Fibroblast of lung (primary cell): ENCODE measurements around the gene PYGL.

Experiments
- EZH2 ChIP-seq: IDR thresholded peaks from 2 replicates; pipeline ENCODE4 v1.5.1; 2012; ENCODE audit warnings: low read length, control low read depth, mild to moderate bottlenecking; ENCODE audit errors: missing control alignments
- TF ChIP-seq, protein P1 (sequence below), 2 donors: IDR thresholded peaks in 1 of 2; conservative IDR thresholded peaks in 1 of 2; 1 replicate in 1 of 2; 2 replicates in 1 of 2; pipeline ENCODE4 v1.5.1; 2011 to 2012; ENCODE audit warnings: low read length in 2 of 2, control low read depth in 1 of 2, inconsistent platforms in 1 of 2, low read depth in 1 of 2, mild to moderate bottlenecking in 1 of 2

DNA sequence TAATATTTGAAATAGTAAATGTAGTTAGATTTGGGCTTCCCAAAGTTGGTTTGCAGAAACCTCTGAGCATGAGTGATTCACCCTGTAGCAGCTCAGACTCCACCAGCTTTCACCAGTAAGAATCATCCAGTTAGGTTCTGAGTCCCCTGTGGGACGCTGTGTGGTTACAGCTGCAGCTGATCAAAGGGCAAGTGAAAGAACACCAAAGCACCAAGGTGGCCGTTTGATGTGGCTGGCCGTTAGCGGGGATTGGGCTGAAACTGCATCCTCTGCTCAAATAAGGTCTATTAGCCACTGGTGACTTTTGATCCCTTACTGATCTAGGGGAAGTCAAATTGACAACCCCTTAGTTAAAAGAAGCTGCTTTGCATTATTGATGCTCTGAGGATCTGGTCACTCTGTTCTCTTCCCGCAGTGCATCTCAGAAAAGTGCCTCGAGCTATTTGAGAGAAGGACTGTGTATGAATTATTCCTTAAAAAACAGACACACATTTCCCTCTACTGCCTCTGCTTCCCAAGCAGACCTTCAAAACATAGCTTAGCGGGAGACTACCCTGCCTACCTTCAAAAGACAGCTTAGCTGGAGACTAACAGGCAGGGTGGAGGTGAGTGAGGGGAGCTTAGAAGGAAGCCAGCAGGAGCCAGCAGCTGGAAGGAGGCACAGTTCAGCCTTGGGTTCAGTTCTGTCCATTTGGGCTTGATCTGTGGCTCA, 68.8 kb downstream of the PYGL start:
- TF ChIP-seq, protein P1, sequence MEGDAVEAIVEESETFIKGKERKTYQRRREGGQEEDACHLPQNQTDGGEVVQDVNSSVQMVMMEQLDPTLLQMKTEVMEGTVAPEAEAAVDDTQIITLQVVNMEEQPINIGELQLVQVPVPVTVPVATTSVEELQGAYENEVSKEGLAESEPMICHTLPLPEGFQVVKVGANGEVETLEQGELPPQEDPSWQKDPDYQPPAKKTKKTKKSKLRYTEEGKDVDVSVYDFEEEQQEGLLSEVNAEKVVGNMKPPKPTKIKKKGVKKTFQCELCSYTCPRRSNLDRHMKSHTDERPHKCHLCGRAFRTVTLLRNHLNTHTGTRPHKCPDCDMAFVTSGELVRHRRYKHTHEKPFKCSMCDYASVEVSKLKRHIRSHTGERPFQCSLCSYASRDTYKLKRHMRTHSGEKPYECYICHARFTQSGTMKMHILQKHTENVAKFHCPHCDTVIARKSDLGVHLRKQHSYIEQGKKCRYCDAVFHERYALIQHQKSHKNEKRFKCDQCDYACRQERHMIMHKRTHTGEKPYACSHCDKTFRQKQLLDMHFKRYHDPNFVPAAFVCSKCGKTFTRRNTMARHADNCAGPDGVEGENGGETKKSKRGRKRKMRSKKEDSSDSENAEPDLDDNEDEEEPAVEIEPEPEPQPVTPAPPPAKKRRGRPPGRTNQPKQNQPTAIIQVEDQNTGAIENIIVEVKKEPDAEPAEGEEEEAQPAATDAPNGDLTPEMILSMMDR (conservative IDR thresholded peaks at IDR 0.05 in 1 of 2, IDR thresholded peaks at IDR 0.05 in 1 of 2; ENCODE audit: low read depth in 1 of 2, low read length in 2 of 2): no peak
- no peak for TF ChIP-seq EZH2
